H9 (cell line): ENCODE results near the gene TFAM. TPM values are rescaled to one million over a fixed set of nuclear protein-coding genes. Genes with fewer than 3 reads are reported as not detected.

ENCODE experiments used
- DNase-seq: peaks from one replicate; pipeline ENCODE4 v3.0.0-alpha.2; 2017
- H2AFZ ChIP-seq: one replicate; pipeline ENCODE4 v1.6.1; 2013; ENCODE audit warnings: mild to moderate bottlenecking, low read length, control low read depth, moderate library complexity
- H2AK5ac ChIP-seq: 2 replicates; pipeline ENCODE4 v1.6.1; 2013; ENCODE audit warnings: low read length, control low read depth, mixed read lengths; ENCODE audit not compliant: insufficient read length
- H2BK120ac ChIP-seq: one replicate; pipeline ENCODE4 v1.6.1; 2013; ENCODE audit warnings: low read depth, mild to moderate bottlenecking, low read length, control low read depth, inconsistent platforms; ENCODE audit not compliant: poor library complexity, severe bottlenecking
- H2BK12ac ChIP-seq: 2 replicates; pipeline ENCODE4 v1.6.1; 2013; ENCODE audit warnings: low read length, control low read depth, mixed read lengths, low read depth; ENCODE audit not compliant: insufficient read length
- H2BK15ac ChIP-seq: 2 replicates; pipeline ENCODE4 v1.6.1; 2013; ENCODE audit warnings: low read depth, low read length, control low read depth
- H2BK20ac ChIP-seq: one replicate; pipeline ENCODE4 v1.6.1; 2013; ENCODE audit warnings: low read depth, mild to moderate bottlenecking, low read length, control low read depth, inconsistent platforms; ENCODE audit not compliant: poor library complexity, severe bottlenecking
- H2BK5ac ChIP-seq: 2 replicates; pipeline ENCODE4 v1.6.1; 2013; ENCODE audit warnings: low read length, control low read depth, mixed read lengths; ENCODE audit not compliant: insufficient read length
- H3K14ac ChIP-seq: 2 replicates; pipeline ENCODE4 v1.6.1; 2013; ENCODE audit warnings: low read length, control low read depth; ENCODE audit not compliant: insufficient read depth
- H3K18ac ChIP-seq: 2 replicates; pipeline ENCODE4 v1.6.1; 2013; ENCODE audit warnings: low read depth, mild to moderate bottlenecking, mixed read lengths, low read length, control low read depth; ENCODE audit not compliant: insufficient read length
- H3K23ac ChIP-seq: 2 replicates; pipeline ENCODE4 v1.6.1; 2013; ENCODE audit warnings: low read length, control low read depth, mixed read lengths, low read depth; ENCODE audit not compliant: insufficient read length
- H3K23me2 ChIP-seq: 2 replicates; pipeline ENCODE4 v1.6.1; 2013; ENCODE audit warnings: low read depth, mild to moderate bottlenecking, mixed read lengths, low read length, control low read depth; ENCODE audit not compliant: insufficient read length, poor library complexity, severe bottlenecking
- H3K27ac ChIP-seq: 2 replicates; pipeline ENCODE4 v1.5.1; 2013; ENCODE audit warnings: low read length, control low read depth, mixed read lengths, low read depth; ENCODE audit not compliant: insufficient read length
- H3K27me3 ChIP-seq: 2 replicates; pipeline ENCODE4 v1.6.1; 2013; ENCODE audit warnings: low read length, control low read depth, inconsistent platforms; ENCODE audit not compliant: insufficient read depth
- H3K4ac ChIP-seq: 2 replicates; pipeline ENCODE4 v1.6.1; 2013; ENCODE audit warnings: low read depth, mild to moderate bottlenecking, control low read depth, inconsistent platforms, low read length, moderate library complexity
- H3K4me1 ChIP-seq: 2 replicates; pipeline ENCODE4 v1.6.1; 2013; ENCODE audit warnings: low read length, control low read depth, inconsistent platforms; ENCODE audit not compliant: insufficient read depth
- H3K4me2 ChIP-seq: 2 replicates; pipeline ENCODE4 v1.6.1; 2013; ENCODE audit warnings: low read length, control low read depth, mixed read lengths; ENCODE audit not compliant: insufficient read length, insufficient read depth
- H3K56ac ChIP-seq: 2 replicates; pipeline ENCODE4 v1.6.1; 2013; ENCODE audit warnings: low read depth, mild to moderate bottlenecking, mixed read lengths, low read length, control low read depth; ENCODE audit not compliant: insufficient read length
- H3K79me1 ChIP-seq: 2 replicates; pipeline ENCODE4 v1.6.1; 2013; ENCODE audit warnings: low read depth, mild to moderate bottlenecking, moderate library complexity, low read length, control low read depth, inconsistent platforms; ENCODE audit not compliant: insufficient read depth, poor library complexity, severe bottlenecking
- H3K79me2 ChIP-seq: 2 replicates; pipeline ENCODE4 v1.6.1; 2013; ENCODE audit warnings: low read length, control low read depth, inconsistent platforms; ENCODE audit not compliant: insufficient read depth
- H3K9ac ChIP-seq: 2 replicates; pipeline ENCODE4 v1.6.1; 2013; ENCODE audit warnings: low read length, control low read depth, mixed read lengths; ENCODE audit not compliant: insufficient read length; ENCODE audit errors: extremely low read depth
- H3K9me3 ChIP-seq: one replicate; pipeline ENCODE4 v1.6.1; 2013; ENCODE audit warnings: low read depth, low read length, inconsistent platforms; ENCODE audit not compliant: control insufficient read depth
- H3T11ph ChIP-seq: one replicate; pipeline ENCODE4 v1.6.1; 2013; ENCODE audit warnings: mild to moderate bottlenecking, low read length, control low read depth, inconsistent platforms
- H4K20me1 ChIP-seq: one replicate; pipeline ENCODE4 v1.6.1; 2013; ENCODE audit not compliant: control insufficient read depth, insufficient read length, insufficient read depth
- H4K5ac ChIP-seq: 2 replicates; pipeline ENCODE4 v1.6.1; 2013; ENCODE audit warnings: low read depth, mild to moderate bottlenecking, mixed read lengths, low read length, control low read depth; ENCODE audit not compliant: insufficient read length
- H4K8ac ChIP-seq: replicated peaks from 2 replicates; pipeline ENCODE4 v1.6.1; 2013; ENCODE audit warnings: low read length, control low read depth, mixed read lengths, low read depth; ENCODE audit not compliant: insufficient read length
- H4K91ac ChIP-seq: 2 replicates; pipeline ENCODE4 v1.6.1; 2013; ENCODE audit warnings: low read depth, mild to moderate bottlenecking, moderate library complexity, mixed read lengths, low read length, control low read depth; ENCODE audit not compliant: insufficient read length
- H3K27ac Mint-ChIP-seq, 3 experiments: 2 replicates in 2 of 3; 3 replicates in 1 of 3; pipeline ENCODE4 v1.8.0; 2020 to 2021; ENCODE audit warnings: mixed read lengths in 3 of 3, mild to moderate bottlenecking in 1 of 3, moderate library complexity in 1 of 3
- H3K27me3 Mint-ChIP-seq: 2 replicates; pipeline ENCODE4 v1.8.0; 2021; ENCODE audit warnings: low read depth, mild to moderate bottlenecking, moderate library complexity, mixed read lengths
- H3K36me3 Mint-ChIP-seq, 3 experiments: 2 replicates in 2 of 3; 3 replicates in 1 of 3; pipeline ENCODE4 v1.8.0; 2020 to 2021; ENCODE audit warnings: low read depth in 3 of 3, mixed read lengths in 3 of 3; ENCODE audit not compliant: insufficient read depth in 1 of 3
- H3K4me1 Mint-ChIP-seq, 2 experiments: 2 replicates each; pipeline ENCODE4 v1.8.0; 2020; ENCODE audit warnings: mixed read lengths in 2 of 2
- H3K4me3 Mint-ChIP-seq, 2 experiments: 2 replicates in 1 of 2; 3 replicates in 1 of 2; pipeline ENCODE4 v1.8.0; 2020 to 2021; ENCODE audit warnings: mild to moderate bottlenecking in 2 of 2, mixed read lengths in 2 of 2, moderate library complexity in 1 of 2
- H3K9me3 Mint-ChIP-seq, 2 experiments: 2 replicates in 1 of 2; 3 replicates in 1 of 2; pipeline ENCODE4 v1.8.0; 2020; ENCODE audit warnings: mild to moderate bottlenecking in 2 of 2, mixed read lengths in 2 of 2, moderate library complexity in 1 of 2
- CTCF ChIP-seq: fragments of 200-600 bp; sonication (generic); conservative IDR thresholded peaks from 3 replicates; pipeline ENCODE4 v1.8.0; 2021; ENCODE audit warnings: antibody characterized with exemption, mild to moderate bottlenecking
- WGBS: extraction: QIAGEN DNeasy Blood & Tissue Kit; methylation state at CpG from one replicate; pipeline ENCODE4 v1.1.7; 2013; ENCODE audit warnings: missing lambda C conversion rate, low lambda C conversion rate, mixed read lengths; ENCODE audit not compliant: insufficient read length; ENCODE audit errors: extremely low coverage; 5-methylcytosine and 5-hydroxymethylcytosine counted together
- total RNA-seq: library from RNA; stranded (reverse); gene quantifications from 2 replicates; pipeline ENCODE4 v1.2.1, GENCODE V29; 2021

Gene TFAM
- total RNA-seq, 1 experiment from 2014 or later, result 144 TPM

- Histone ChIP-seq H2BK5ac (no peak overlapping the region), H3K9ac (no peak overlapping the region), H4K20me1 (no peaks in the 10 kb centered on the region), H3K79me1 (no peaks in the 10 kb centered on the region), H4K5ac (no peak overlapping the region), H3K9me3 (no peaks in the 10 kb centered on the region), H2BK12ac (no peak overlapping the region), H3K79me2 (no peaks in the 10 kb centered on the region), H4K8ac (no peak overlapping the region), H3K23me2 (no peaks in the 10 kb centered on the region), H3K14ac (no peak overlapping the region), H3T11ph (no peak overlapping the region), H2BK15ac (no peak overlapping the region), H3K56ac (no peak overlapping the region), H2BK20ac (no peak overlapping the region), H3K4me1 (no peaks in the 10 kb centered on the region), H3K23ac (no peak overlapping the region), H3K4me2 (no peak overlapping the region), H2AK5ac (no peak overlapping the region), H3K27ac (no peak overlapping the region), H2BK120ac (no peak overlapping the region), H3K18ac (no peak overlapping the region), H2AFZ (no peak overlapping the region), H3K27me3 (no peaks in the 10 kb centered on the region), H4K91ac (no peak overlapping the region), H3K4ac (no peak overlapping the region)
- Mint-ChIP-seq H3K9me3 (no peaks in the 10 kb centered on the region), H3K4me1 (peaks cover 3% of the 10 kb centered on the region in 2 experiments), H3K27ac (peak overlapping the region in 2 of 3 experiments; percentile 64 to 84; a peak in 2 of 7 replicates), H3K27me3 (no peaks in the 10 kb centered on the region), H3K36me3 (peaks cover 31 to 84% (median 81%) of the 10 kb centered on the region in 3 experiments; a peak in 6 of 7 replicates), H3K4me3 (no peak overlapping the region)
- no CpG with 5 or more reads among the region's 2 CpGs for WGBS
- TF ChIP-seq CTCF, result no peak; the same call in 2 of the 3 replicates
- no peak for DNase-seq
Observed at GRCh38 chr10:58393317-58393716, 8.1 kb downstream of the TFAM start.
